ENCODE data around the gene NOB1. TPM values are rescaled to one million over a fixed set of nuclear protein-coding genes. Genes with fewer than 3 reads are reported as not detected.

The NOB1 gene
- total and polyA plus RNA-seq, 9 of the 15 experiments (the other 6 are each of a cell fraction or from before 2014, with no cell fraction given), result 42.4 to 148 (median 116) TPM

GRCh38 chr16:69711115-69711740, 43.5 kb downstream of the NOB1 start:
- intact Hi-C loops (cut with micrococcal nuclease), result no loop called here
- Histone ChIP-seq H3K27ac (ENCODE audit: extremely low read depth, low read depth, low read length) (no peak overlapping the region; the same call in 2 of the 3 replicates), H3K9me1 (ENCODE audit: control insufficient read depth, insufficient read depth, low read length) (no peaks in the 10 kb centered on the region), H3K4me1 (replicated peaks in 1 of 2; ENCODE audit: control insufficient read depth in 2 of 2, insufficient read depth in 2 of 2, low read length in 2 of 2) (no peaks in the 10 kb centered on the region; a peak in 1 of 5 replicates), H4K20me1 (replicated peaks; ENCODE audit: control insufficient read depth, insufficient read depth, low read length) (no peaks in the 10 kb centered on the region), H3K27me3 (ENCODE audit: control insufficient read depth in 2 of 2, insufficient read depth in 2 of 2, low read length in 2 of 2) (no peaks in the 10 kb centered on the region), H3K9me3 (replicated peaks; ENCODE audit: control insufficient read depth, insufficient read depth, low read depth, low read length) (no peaks in the 10 kb centered on the region), H3K79me2 (ENCODE audit: control insufficient read depth, insufficient read depth, low read length) (no peaks in the 10 kb centered on the region), H3K4me2 (ENCODE audit: insufficient read depth, low read length) (no peak overlapping the region), H3K9ac (ENCODE audit: insufficient read depth in 1 of 2, low read depth in 2 of 2, low read length in 2 of 2) (no peak overlapping the region), H2AFZ (ENCODE audit: low read depth, low read length) (no peak overlapping the region), H3K4me3 (no peak overlapping the region), H3K36me3 (ENCODE audit: control insufficient read depth, insufficient read depth, low read length) (peaks cover 55% of the 10 kb centered on the region; the same call in 2 of the 3 replicates)
- ChIA-PET POLR2A (interaction anchor here (0.6 to 2.4 kb wide), 3 partner anchors 11 to 86 kb away, joined by 4 to 10 read pairs (median 6); partner anchors contain the start of gene NOB1), CTCF (ENCODE audit: low intra/inter-chr PET ratio) (interaction anchor here (0.7 kb wide), 1 partner anchor 315 kb away, joined by 3 read pairs; no protein-coding TSS in a partner anchor)
- ATAC-seq (no peak), DNase-seq (ENCODE audit: extremely low read depth in 1 of 4, low spot score in 3 of 4) (no peak), FAIRE-seq (no peak)
- in situ Hi-C loops (cut with MboI), result loop anchor here (5.0 kb wide), 1 partner anchor 41 kb away; the partner anchor contains the start of gene NOB1
- no TSS peak for BruUV-seq (replicated peaks)
- peak; percentile 69 for TF ChIP-seq EGR1 (conservative IDR thresholded peaks at IDR 0.05)
- TF ChIP-seq NFIC (IDR thresholded peaks at IDR 0.05), result peak; percentile 18; the same call in 1 of the 2 replicates
- no peak for TF ChIP-seq SETDB1 (IDR thresholded peaks at IDR 0.05; ENCODE audit: low read length)
- 71% methylated on average over 7 of the region's 12 CpGs for WGBS (ENCODE audit: insufficient coverage, low coverage, missing lambda C conversion rate)

- ATAC-seq (peak; percentile 81), FAIRE-seq (peak; percentile 86), DNase-seq (ENCODE audit: extremely low read depth in 1 of 4, low spot score in 3 of 4) (peak; percentile 40 to 74 (median 52))
- CTCF ChIA-PET (ENCODE audit: low intra/inter-chr PET ratio), result interaction anchor here (0.6 to 2.8 kb wide), 8 partner anchors 13 to 1521 kb away, joined by 3 to 29 read pairs (median 4); partner anchors contain the start of gene NOB1
- peaks cover 45% of the 10 kb centered on the region; the same call in 2 of the 3 replicates for H3K36me3 ChIP-seq (ENCODE audit: control insufficient read depth, insufficient read depth, low read length)
- POLR2A ChIA-PET, result interaction anchor here (0.5 to 1.7 kb wide), 4 partner anchors 12 to 311 kb away, joined by 3 to 8 read pairs (median 3); no protein-coding TSS in a partner anchor
- intact Hi-C loops (cut with micrococcal nuclease), result loop anchor here (1.0 to 10.0 kb wide), 4 partner anchors 45 to 313 kb away; partner anchors contain the start of gene NOB1
- H3K27ac ChIP-seq (ENCODE audit: extremely low read depth, low read depth, low read length), result no peak overlapping the region
- no peak overlapping the region for H3K9ac ChIP-seq (ENCODE audit: insufficient read depth in 1 of 2, low read depth in 2 of 2, low read length in 2 of 2)
- no peaks in the 10 kb centered on the region; a peak in 1 of 5 replicates for H3K4me1 ChIP-seq (replicated peaks in 1 of 2; ENCODE audit: control insufficient read depth in 2 of 2, insufficient read depth in 2 of 2, low read length in 2 of 2)
- no peaks in the 10 kb centered on the region for H3K9me3 ChIP-seq (replicated peaks; ENCODE audit: control insufficient read depth, insufficient read depth, low read depth, low read length)
- no peak overlapping the region for H3K4me3 ChIP-seq
- no peaks in the 10 kb centered on the region for H4K20me1 ChIP-seq (replicated peaks; ENCODE audit: control insufficient read depth, insufficient read depth, low read length)
- H2AFZ ChIP-seq (ENCODE audit: low read depth, low read length), result no peak overlapping the region
- H3K79me2 ChIP-seq (ENCODE audit: control insufficient read depth, insufficient read depth, low read length), result no peaks in the 10 kb centered on the region
- in situ Hi-C loops (cut with MboI), result loop anchor here (5.0 kb wide), 2 partner anchors 43 to 218 kb away; partner anchors contain the start of gene NOB1
- WGBS (ENCODE audit: insufficient coverage, low coverage, missing lambda C conversion rate), result 26% methylated on average over 5 of the region's 5 CpGs
- no peak overlapping the region for H3K4me2 ChIP-seq (ENCODE audit: insufficient read depth, low read length)
- BruUV-seq (replicated peaks), result no TSS peak
- H3K27me3 ChIP-seq (ENCODE audit: control insufficient read depth in 2 of 2, insufficient read depth in 2 of 2, low read length in 2 of 2), result no peaks in the 10 kb centered on the region
- no peaks in the 10 kb centered on the region for H3K9me1 ChIP-seq (ENCODE audit: control insufficient read depth, insufficient read depth, low read length)
- TF ChIP-seq EP400 (IDR thresholded peaks at IDR 0.05), result peak; percentile 27; the same call in 1 of the 2 replicates
- no peak for TF ChIP-seq UBTF (IDR thresholded peaks at IDR 0.05; ENCODE audit: borderline replicate concordance in 1 of 2, low read depth in 2 of 2, low read length in 2 of 2)
- TF ChIP-seq E2F8 (IDR thresholded peaks at IDR 0.05; ENCODE audit: low read depth, partially characterized antibody), result peak; percentile 37
Observed at GRCh38 chr16:69709456-69710084, 45.2 kb downstream of the NOB1 start.

Measured in K562 (cell line).